ENCODE results near the gene TTC4.

The TTC4 gene

DNA sequence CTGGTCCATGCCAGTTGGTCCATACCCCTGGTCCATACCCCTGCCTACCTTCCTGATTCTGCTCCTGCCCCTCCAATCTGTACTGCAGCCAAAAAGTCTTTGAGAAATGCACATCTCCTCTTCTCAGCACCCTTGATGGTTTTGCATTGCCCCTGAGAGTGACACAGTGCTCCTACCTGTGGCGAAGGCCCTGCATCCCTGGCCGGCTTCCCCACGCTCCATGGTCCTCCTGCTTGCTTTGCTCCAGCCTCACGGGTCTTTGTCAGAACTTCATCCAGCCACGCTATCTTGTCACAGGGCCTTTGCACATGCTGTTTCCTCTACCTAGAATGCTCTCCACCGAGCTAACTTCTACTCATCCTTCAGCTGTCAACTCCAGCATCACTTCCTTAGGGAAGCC is 32.2 kb upstream of the TTC4 start:
- H3K9ac ChIP-seq (ENCODE audit: low read length in 5 of 5): no peak overlapping the region
- no peaks in the 10 kb centered on the region for H3K27me3 ChIP-seq (ENCODE audit: control insufficient read depth in 5 of 5, insufficient read depth in 4 of 5, low read length in 5 of 5)
- no peaks in the 10 kb centered on the region for H3K36me3 ChIP-seq (ENCODE audit: control insufficient read depth in 5 of 5, insufficient read depth in 5 of 5, low read length in 5 of 5)
- H3K4me3 ChIP-seq (ENCODE audit: low read depth in 1 of 5, low read length in 5 of 5): no peak overlapping the region
- H3K27ac ChIP-seq (ENCODE audit: low read depth, low read length): no peak overlapping the region
- no peaks in the 10 kb centered on the region for H3K9me3 ChIP-seq (ENCODE audit: control insufficient read depth in 5 of 5, low read length in 5 of 5)
- H3K4me1 ChIP-seq (ENCODE audit: control insufficient read depth in 5 of 5, insufficient read depth in 5 of 5, low read length in 5 of 5): no peaks in the 10 kb centered on the region

DNA sequence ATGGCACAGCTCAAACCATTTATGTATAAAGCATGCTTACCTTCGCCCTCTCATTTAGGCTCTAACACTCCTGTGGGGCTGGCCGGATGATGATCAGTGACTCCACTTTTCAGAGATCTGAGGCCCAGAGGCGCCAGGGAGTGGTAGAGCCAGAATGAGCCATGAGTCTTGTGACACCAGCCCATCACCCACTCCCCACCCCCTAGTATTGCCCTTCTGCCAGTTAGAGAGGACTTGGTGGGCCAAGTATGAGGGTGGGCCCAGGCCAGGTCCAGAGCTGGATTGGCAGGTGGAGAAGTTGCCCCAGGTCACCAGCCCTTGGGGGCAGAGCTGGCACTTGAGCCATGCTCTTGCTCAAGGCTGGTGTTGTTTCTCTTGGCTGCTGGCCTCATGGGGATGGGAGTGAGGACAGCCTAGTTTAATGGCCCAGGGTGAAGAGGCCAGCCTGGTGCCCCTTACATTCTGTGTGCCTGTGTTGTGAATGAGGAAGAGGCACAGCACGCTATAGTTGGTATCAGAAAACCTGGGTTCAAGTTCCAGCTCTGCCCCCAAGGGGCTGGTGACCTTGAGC is 30.2 kb upstream of the TTC4 start:
- H3K27ac ChIP-seq (ENCODE audit: low read depth, low read length): no peak overlapping the region
- peaks cover 0 to 4% (median 0%) of the 10 kb centered on the region in 5 donors for H3K9me3 ChIP-seq (ENCODE audit: control insufficient read depth in 5 of 5, low read length in 5 of 5)
- H3K36me3 ChIP-seq (ENCODE audit: control insufficient read depth in 5 of 5, insufficient read depth in 5 of 5, low read length in 5 of 5): no peaks in the 10 kb centered on the region
- no peak overlapping the region for H3K4me3 ChIP-seq (ENCODE audit: low read depth in 1 of 5, low read length in 5 of 5)
- H3K27me3 ChIP-seq (ENCODE audit: control insufficient read depth in 5 of 5, insufficient read depth in 4 of 5, low read length in 5 of 5): no peaks in the 10 kb centered on the region
- no peak overlapping the region for H3K9ac ChIP-seq (ENCODE audit: low read length in 5 of 5)
- H3K4me1 ChIP-seq (ENCODE audit: control insufficient read depth in 5 of 5, insufficient read depth in 5 of 5, low read length in 5 of 5): no peaks in the 10 kb centered on the region

DNA sequence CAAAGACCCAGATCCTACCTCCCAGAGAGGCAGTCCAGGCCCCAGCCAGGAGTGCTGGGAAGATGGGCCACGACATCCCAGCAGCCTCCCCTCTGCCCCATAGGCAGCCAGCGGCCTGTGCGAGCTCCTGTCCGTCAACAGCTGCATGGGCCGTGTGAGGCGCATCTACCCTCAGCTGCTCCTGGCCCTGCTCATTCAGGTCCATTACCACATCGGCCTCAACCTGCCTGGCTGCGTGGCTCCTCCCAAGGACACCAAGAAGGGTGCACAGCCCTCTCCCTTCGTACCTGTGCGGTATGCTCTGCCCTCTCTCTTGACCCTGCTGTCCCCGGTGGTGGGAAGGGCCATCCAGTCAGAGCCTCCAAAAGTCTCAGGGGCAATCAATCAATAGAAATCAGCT is 29.5 kb upstream of the TTC4 start:
- Histone ChIP-seq H3K9me3 (ENCODE audit: control insufficient read depth in 5 of 5, low read length in 5 of 5) (peaks cover 0 to 4% (median 0%) of the 10 kb centered on the region in 5 donors), H3K27ac (ENCODE audit: low read depth, low read length) (no peak overlapping the region), H3K36me3 (ENCODE audit: control insufficient read depth in 5 of 5, insufficient read depth in 5 of 5, low read length in 5 of 5) (no peaks in the 10 kb centered on the region), H3K4me1 (ENCODE audit: control insufficient read depth in 5 of 5, insufficient read depth in 5 of 5, low read length in 5 of 5) (no peaks in the 10 kb centered on the region), H3K27me3 (ENCODE audit: control insufficient read depth in 5 of 5, insufficient read depth in 4 of 5, low read length in 5 of 5) (peaks cover 0 to 2% (median 0%) of the 10 kb centered on the region in 5 donors), H3K4me3 (ENCODE audit: low read depth in 1 of 5, low read length in 5 of 5) (no peak overlapping the region), H3K9ac (ENCODE audit: low read length in 5 of 5) (no peak overlapping the region)

DNA sequence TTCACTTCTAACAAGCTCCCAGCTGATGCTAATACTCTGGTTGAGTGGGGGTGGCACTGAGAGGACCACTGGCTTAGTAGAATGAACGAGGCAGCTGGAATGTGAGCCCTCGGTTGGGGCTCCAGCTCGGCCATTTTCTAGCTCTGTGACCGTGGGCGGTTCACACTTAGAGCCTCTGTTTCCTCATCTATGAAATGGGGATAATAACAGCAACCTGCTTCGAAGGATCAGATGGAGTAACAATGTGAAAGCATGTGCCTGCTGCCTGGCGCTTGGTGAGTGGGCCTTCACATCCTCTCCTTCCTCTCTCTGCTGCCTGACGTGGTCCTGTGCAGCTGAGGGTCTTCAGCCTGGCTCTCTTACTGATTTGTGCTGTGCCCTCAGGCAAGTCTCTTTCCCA is 20.9 kb upstream of the TTC4 start:
- H3K9ac ChIP-seq (ENCODE audit: low read length in 5 of 5): no peak overlapping the region
- no peaks in the 10 kb centered on the region for H3K9me3 ChIP-seq (ENCODE audit: control insufficient read depth in 5 of 5, low read length in 5 of 5)
- no peak overlapping the region for H3K27ac ChIP-seq (ENCODE audit: low read depth, low read length)
- H3K36me3 ChIP-seq (ENCODE audit: control insufficient read depth in 5 of 5, insufficient read depth in 5 of 5, low read length in 5 of 5): no peaks in the 10 kb centered on the region
- no peaks in the 10 kb centered on the region for H3K4me1 ChIP-seq (ENCODE audit: control insufficient read depth in 5 of 5, insufficient read depth in 5 of 5, low read length in 5 of 5)
- H3K4me3 ChIP-seq (ENCODE audit: low read depth in 1 of 5, low read length in 5 of 5): no peak overlapping the region
- peaks cover 0 to 9% (median 4%) of the 10 kb centered on the region in 5 donors for H3K27me3 ChIP-seq (ENCODE audit: control insufficient read depth in 5 of 5, insufficient read depth in 4 of 5, low read length in 5 of 5)

DNA sequence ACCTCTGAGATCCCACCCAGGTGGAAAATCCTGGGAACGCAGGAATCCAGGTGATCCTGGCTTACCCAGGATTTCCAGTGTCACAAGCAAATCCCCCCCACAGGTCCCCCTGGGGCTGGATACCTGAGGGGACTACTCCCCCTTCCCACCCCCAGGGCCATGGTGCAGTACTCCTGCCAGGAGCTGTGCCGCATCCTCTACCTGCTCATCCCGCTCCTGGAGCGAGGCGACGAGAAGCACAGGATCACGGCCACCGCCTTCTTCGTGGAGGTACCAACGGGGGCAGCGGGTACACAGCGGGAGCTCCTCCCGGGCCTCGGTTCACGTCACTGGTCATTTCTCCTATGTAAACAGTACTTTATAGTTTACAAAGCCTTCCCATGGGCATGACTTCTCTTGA is 20.4 kb upstream of the TTC4 start:
- Histone ChIP-seq H3K9ac (ENCODE audit: low read length in 5 of 5) (no peak overlapping the region), H3K4me3 (ENCODE audit: low read depth in 1 of 5, low read length in 5 of 5) (no peak overlapping the region), H3K4me1 (ENCODE audit: control insufficient read depth in 5 of 5, insufficient read depth in 5 of 5, low read length in 5 of 5) (no peaks in the 10 kb centered on the region), H3K36me3 (ENCODE audit: control insufficient read depth in 5 of 5, insufficient read depth in 5 of 5, low read length in 5 of 5) (no peaks in the 10 kb centered on the region), H3K27me3 (ENCODE audit: control insufficient read depth in 5 of 5, insufficient read depth in 4 of 5, low read length in 5 of 5) (peaks cover 0 to 11% (median 7%) of the 10 kb centered on the region in 5 donors), H3K27ac (ENCODE audit: low read depth, low read length) (no peak overlapping the region), H3K9me3 (ENCODE audit: control insufficient read depth in 5 of 5, low read length in 5 of 5) (no peaks in the 10 kb centered on the region)

DNA sequence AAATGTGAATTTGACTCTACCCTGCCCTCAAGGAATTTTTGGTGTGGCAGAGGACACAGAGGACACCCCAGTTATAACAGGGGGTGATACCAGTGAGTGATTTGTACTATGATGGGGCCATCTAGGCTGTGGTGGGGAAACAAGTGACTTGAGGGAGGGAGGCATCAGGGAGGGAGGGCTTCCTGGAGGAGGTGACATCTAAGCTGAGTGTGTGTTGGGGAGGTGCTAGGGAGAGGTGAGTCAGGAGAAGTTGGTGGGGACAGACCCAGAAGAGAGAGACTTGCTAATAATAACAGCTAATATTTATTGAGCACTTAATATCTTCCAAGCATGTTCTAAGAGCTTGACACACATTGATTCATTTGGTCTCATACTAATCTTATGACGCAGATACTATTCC is 19.9 kb upstream of the TTC4 start:
- Histone ChIP-seq H3K36me3 (ENCODE audit: control insufficient read depth in 5 of 5, insufficient read depth in 5 of 5, low read length in 5 of 5) (no peaks in the 10 kb centered on the region), H3K9ac (ENCODE audit: low read length in 5 of 5) (no peak overlapping the region), H3K27ac (ENCODE audit: low read depth, low read length) (no peak overlapping the region), H3K4me3 (ENCODE audit: low read depth in 1 of 5, low read length in 5 of 5) (no peak overlapping the region), H3K9me3 (ENCODE audit: control insufficient read depth in 5 of 5, low read length in 5 of 5) (no peaks in the 10 kb centered on the region), H3K27me3 (ENCODE audit: control insufficient read depth in 5 of 5, insufficient read depth in 4 of 5, low read length in 5 of 5) (peaks cover 0 to 10% (median 7%) of the 10 kb centered on the region in 5 donors), H3K4me1 (ENCODE audit: control insufficient read depth in 5 of 5, insufficient read depth in 5 of 5, low read length in 5 of 5) (no peaks in the 10 kb centered on the region)

DNA sequence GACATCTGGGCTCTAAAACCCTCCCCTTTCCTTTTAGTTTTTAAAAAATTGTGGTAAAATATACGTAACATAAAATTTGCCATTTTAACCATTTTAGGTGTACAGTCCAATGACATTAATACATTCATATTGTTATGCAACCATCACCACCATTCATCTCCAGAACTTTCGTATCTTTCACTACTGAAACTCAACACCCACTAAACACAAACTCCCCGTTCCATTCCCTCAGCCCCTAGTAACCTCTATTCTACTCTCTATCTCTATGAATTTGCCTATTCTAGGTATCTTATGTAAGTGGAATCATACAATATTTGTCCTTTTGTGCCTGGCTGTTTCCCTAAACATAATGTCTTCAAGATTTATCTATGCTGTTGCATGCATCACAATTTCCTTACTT is 19.4 kb upstream of the TTC4 start:
- Histone ChIP-seq H3K4me1 (ENCODE audit: control insufficient read depth in 5 of 5, insufficient read depth in 5 of 5, low read length in 5 of 5) (no peaks in the 10 kb centered on the region), H3K4me3 (ENCODE audit: low read depth in 1 of 5, low read length in 5 of 5) (no peak overlapping the region)

DNA sequence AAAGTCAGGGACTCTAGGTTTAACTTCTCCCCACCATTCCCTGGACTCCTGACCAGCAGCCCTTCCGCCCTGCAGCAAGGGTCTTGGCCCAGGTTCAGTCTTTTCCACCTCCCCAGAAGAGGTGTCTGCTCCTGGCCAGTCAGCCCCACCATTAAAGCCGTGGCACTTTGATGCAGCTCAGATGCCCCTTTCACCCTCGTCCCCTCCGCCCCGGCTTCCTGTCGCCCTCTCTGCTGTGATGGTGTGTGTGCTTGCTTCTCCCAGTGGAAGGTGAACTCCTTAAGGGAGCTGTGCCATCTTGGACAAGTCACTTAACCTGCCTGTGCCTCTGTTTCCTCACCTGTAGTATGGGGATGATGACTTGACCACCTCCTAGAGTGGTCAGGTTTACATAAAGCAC is 17.8 kb upstream of the TTC4 start:
- Histone ChIP-seq H3K27me3 (ENCODE audit: control insufficient read depth in 5 of 5, insufficient read depth in 4 of 5, low read length in 5 of 5) (peaks cover 0 to 10% (median 7%) of the 10 kb centered on the region in 5 donors), H3K4me3 (ENCODE audit: low read depth in 1 of 5, low read length in 5 of 5) (no peak overlapping the region), H3K9ac (ENCODE audit: low read length in 5 of 5) (no peak overlapping the region), H3K9me3 (ENCODE audit: control insufficient read depth in 5 of 5, low read length in 5 of 5) (no peaks in the 10 kb centered on the region), H3K27ac (ENCODE audit: low read depth, low read length) (no peak overlapping the region), H3K4me1 (ENCODE audit: control insufficient read depth in 5 of 5, insufficient read depth in 5 of 5, low read length in 5 of 5) (no peaks in the 10 kb centered on the region), H3K36me3 (ENCODE audit: control insufficient read depth in 5 of 5, insufficient read depth in 5 of 5, low read length in 5 of 5) (no peaks in the 10 kb centered on the region)

More for the DNA sequence above, 19.4 kb upstream of the TTC4 start:
- Histone ChIP-seq H3K9ac (ENCODE audit: low read length in 5 of 5) (no peak overlapping the region), H3K9me3 (ENCODE audit: control insufficient read depth in 5 of 5, low read length in 5 of 5) (no peaks in the 10 kb centered on the region), H3K36me3 (ENCODE audit: control insufficient read depth in 5 of 5, insufficient read depth in 5 of 5, low read length in 5 of 5) (no peaks in the 10 kb centered on the region), H3K27me3 (ENCODE audit: control insufficient read depth in 5 of 5, insufficient read depth in 4 of 5, low read length in 5 of 5) (peaks cover 0 to 10% (median 7%) of the 10 kb centered on the region in 5 donors), H3K27ac (ENCODE audit: low read depth, low read length) (no peak overlapping the region)

DNA sequence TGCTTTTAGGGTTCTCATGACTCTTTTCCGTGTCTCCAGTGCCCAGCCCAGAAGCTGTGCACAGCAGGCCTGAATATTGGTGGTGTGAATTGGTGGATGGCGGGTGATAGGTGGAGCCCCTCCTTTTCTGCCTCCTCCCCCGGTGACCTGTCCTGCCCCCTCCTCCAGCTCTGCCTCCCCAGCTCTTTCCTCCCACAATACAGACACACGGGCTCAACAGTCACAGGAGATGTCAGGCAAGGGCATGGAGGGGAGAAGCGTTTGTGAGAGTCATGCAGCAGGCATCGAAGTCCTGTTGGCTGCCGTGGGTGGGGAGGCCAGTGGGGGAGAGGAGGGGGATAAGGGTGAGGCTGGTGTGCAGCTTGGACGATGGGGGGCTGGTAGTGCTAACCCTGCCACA is 17.3 kb upstream of the TTC4 start:
- no peak overlapping the region for H3K9ac ChIP-seq (ENCODE audit: low read length in 5 of 5)
- peaks cover 0 to 10% (median 7%) of the 10 kb centered on the region in 5 donors for H3K27me3 ChIP-seq (ENCODE audit: control insufficient read depth in 5 of 5, insufficient read depth in 4 of 5, low read length in 5 of 5)

DNA sequence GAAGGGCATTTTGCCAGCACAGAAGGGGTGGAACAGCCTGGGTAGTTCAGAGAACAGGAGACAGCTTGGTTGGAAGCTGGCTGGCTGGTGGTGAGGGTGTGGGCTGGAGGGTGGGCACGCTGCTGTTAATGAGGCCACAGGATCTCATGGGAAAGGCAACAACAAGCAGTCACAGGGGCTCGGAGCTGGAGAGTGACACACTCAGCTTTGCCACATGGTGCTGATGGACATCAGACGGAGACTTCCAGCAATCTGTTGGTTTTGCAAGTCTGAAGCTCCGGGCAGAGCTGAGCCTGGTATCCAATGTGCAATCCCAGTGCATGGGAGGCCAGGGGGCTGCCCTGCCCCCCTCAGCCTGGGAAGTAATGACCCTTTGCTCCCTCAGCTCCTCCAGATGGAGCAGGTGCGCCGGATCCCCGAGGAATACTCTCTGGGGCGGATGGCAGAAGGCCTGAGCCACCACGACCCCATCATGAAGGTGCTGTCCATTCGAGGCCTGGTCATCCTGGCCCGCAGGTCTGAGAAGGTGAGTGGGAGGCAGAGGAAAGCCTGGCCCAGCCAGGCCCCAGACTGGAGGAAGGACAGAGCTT is 15.6 kb upstream of the TTC4 start:
- Histone ChIP-seq H3K9me3 (ENCODE audit: control insufficient read depth in 5 of 5, low read length in 5 of 5) (no peaks in the 10 kb centered on the region), H3K4me1 (ENCODE audit: control insufficient read depth in 5 of 5, insufficient read depth in 5 of 5, low read length in 5 of 5) (no peaks in the 10 kb centered on the region), H3K27me3 (ENCODE audit: control insufficient read depth in 5 of 5, insufficient read depth in 4 of 5, low read length in 5 of 5) (peaks cover 0 to 10% (median 6%) of the 10 kb centered on the region in 5 donors), H3K36me3 (ENCODE audit: control insufficient read depth in 5 of 5, insufficient read depth in 5 of 5, low read length in 5 of 5) (no peaks in the 10 kb centered on the region), H3K27ac (ENCODE audit: low read depth, low read length) (no peak overlapping the region), H3K4me3 (ENCODE audit: low read depth in 1 of 5, low read length in 5 of 5) (no peak overlapping the region), H3K9ac (ENCODE audit: low read length in 5 of 5) (no peak overlapping the region)

More for the DNA sequence above, 17.3 kb upstream of the TTC4 start:
- no peak overlapping the region for H3K27ac ChIP-seq (ENCODE audit: low read depth, low read length)
- no peak overlapping the region for H3K4me3 ChIP-seq (ENCODE audit: low read depth in 1 of 5, low read length in 5 of 5)
- H3K36me3 ChIP-seq (ENCODE audit: control insufficient read depth in 5 of 5, insufficient read depth in 5 of 5, low read length in 5 of 5): no peaks in the 10 kb centered on the region
- H3K9me3 ChIP-seq (ENCODE audit: control insufficient read depth in 5 of 5, low read length in 5 of 5): no peaks in the 10 kb centered on the region
- H3K4me1 ChIP-seq (ENCODE audit: control insufficient read depth in 5 of 5, insufficient read depth in 5 of 5, low read length in 5 of 5): no peaks in the 10 kb centered on the region
